KMS-11 (cell line): ENCODE results near the gene CEBPA.
"Not testable (repeated sequence)": the region's sequence is repeated elsewhere in the genome, so short reads cannot be mapped to it uniquely, and the experiment has no call there.

Experiments
- H2AFZ ChIP-seq: fragments of 200-600 bp; sonication (generic); 2 replicates; pipeline ENCODE4 v1.6.1; 2016; ENCODE audit warnings: antibody characterized with exemption, mixed run types, low read depth
- H3K27ac ChIP-seq: fragments of 200-600 bp; sonication (generic); 2 replicates; pipeline ENCODE4 v1.6.1; 2016; ENCODE audit warnings: mild to moderate bottlenecking, mixed run types
- H3K27me3 ChIP-seq: fragments of 200-600 bp; sonication (generic); 2 replicates; pipeline ENCODE4 v1.6.1; 2017; ENCODE audit warnings: mild to moderate bottlenecking, low read depth, mixed run types, moderate library complexity; ENCODE audit not compliant: insufficient read depth
- H3K36me3 ChIP-seq: fragments of 200-600 bp; sonication (generic); 2 replicates; pipeline ENCODE4 v1.6.1; 2017; ENCODE audit warnings: mild to moderate bottlenecking, mixed run types; ENCODE audit not compliant: insufficient read depth
- H3K4me1 ChIP-seq: fragments of 200-600 bp; sonication (generic); 2 replicates; pipeline ENCODE4 v1.6.1; 2016; ENCODE audit warnings: mild to moderate bottlenecking, low read depth, mixed run types; ENCODE audit not compliant: poor library complexity, severe bottlenecking
- H3K4me2 ChIP-seq: fragments of 200-600 bp; sonication (generic); 2 replicates; pipeline ENCODE4 v1.7.0; 2016; ENCODE audit warnings: mild to moderate bottlenecking, mixed run types
- H3K4me3 ChIP-seq: fragments of 200-600 bp; sonication (generic); IDR thresholded peaks from 2 replicates; pipeline ENCODE4 v1.6.1; 2017; ENCODE audit warnings: low read depth, low read length, mixed read lengths; ENCODE audit not compliant: insufficient read depth
- H3K79me2 ChIP-seq: fragments of 200-600 bp; sonication (generic); 2 replicates; pipeline ENCODE4 v1.6.1; 2016; ENCODE audit warnings: low read depth, mixed run types; ENCODE audit not compliant: insufficient read depth
- H3K9ac ChIP-seq: fragments of 200-600 bp; sonication (generic); 2 replicates; pipeline ENCODE4 v1.6.1; 2016; ENCODE audit warnings: mild to moderate bottlenecking, mixed run types
- H4K20me1 ChIP-seq: fragments of 200-600 bp; sonication (generic); 2 replicates; pipeline ENCODE4 v1.6.1; 2016; ENCODE audit warnings: mild to moderate bottlenecking, mixed run types; ENCODE audit not compliant: insufficient read depth
- TF ChIP-seq, protein P1 (sequence below): fragments of 200-600 bp; sonication (generic); conservative IDR thresholded peaks from 2 replicates; pipeline ENCODE4 v1.6.1; 2017; ENCODE audit warnings: low read depth, mild to moderate bottlenecking, antibody characterized with exemption, low read length, moderate library complexity, mixed read lengths

Gene CEBPA

DNA sequence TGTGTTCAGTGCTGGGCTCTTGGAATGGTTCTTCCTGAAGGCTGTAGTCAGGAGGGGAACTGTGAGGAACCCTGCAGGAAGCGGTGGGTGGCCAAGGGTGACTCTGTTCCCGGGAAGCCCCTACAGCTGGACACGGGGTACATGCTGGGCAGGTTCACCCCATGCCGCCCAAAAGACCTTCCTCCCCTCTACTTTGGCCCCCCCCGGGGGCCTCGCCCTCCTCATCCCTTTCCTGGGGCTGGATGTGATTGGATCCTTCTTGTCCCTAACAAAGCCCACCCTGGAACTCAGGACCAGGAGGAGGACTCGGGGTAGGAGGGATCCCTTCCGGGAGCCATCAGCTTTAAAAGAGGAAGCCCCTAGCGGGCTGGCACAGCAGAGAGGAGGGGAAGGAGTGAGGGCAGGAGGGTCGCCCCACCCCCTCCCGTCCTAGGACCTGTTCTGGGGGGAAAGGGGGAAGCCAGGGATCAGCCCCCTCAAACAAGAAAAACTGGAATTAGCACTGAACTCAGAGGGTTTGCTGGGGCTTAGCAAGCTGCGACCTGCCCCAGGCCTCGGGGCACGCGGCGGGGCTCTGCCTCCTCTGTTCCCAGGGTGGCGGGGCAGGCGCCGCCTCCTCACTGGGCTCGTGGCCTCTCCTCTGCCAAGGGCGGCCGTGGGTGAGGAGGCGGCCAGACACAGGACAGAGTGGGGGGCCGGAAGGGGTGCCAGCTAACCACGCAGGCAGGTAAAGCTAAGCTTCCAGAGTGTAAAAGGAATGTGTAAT is 4.0 kb downstream of the CEBPA start:
- H3K27me3 ChIP-seq = no peaks in the 10 kb centered on the region; the same call in 1 of the 2 replicates
- no peak overlapping the region for H2AFZ ChIP-seq
- H3K9ac ChIP-seq = no peak overlapping the region
- H3K79me2 ChIP-seq = no peaks in the 10 kb centered on the region
- H3K4me1 ChIP-seq = peaks cover 4% of the 10 kb centered on the region
- no peak overlapping the region for H3K27ac ChIP-seq
- no peak overlapping the region for H3K4me3 ChIP-seq
- H3K4me2 ChIP-seq = no peak overlapping the region
- H4K20me1 ChIP-seq = no peaks in the 10 kb centered on the region
- TF ChIP-seq, protein P1, sequence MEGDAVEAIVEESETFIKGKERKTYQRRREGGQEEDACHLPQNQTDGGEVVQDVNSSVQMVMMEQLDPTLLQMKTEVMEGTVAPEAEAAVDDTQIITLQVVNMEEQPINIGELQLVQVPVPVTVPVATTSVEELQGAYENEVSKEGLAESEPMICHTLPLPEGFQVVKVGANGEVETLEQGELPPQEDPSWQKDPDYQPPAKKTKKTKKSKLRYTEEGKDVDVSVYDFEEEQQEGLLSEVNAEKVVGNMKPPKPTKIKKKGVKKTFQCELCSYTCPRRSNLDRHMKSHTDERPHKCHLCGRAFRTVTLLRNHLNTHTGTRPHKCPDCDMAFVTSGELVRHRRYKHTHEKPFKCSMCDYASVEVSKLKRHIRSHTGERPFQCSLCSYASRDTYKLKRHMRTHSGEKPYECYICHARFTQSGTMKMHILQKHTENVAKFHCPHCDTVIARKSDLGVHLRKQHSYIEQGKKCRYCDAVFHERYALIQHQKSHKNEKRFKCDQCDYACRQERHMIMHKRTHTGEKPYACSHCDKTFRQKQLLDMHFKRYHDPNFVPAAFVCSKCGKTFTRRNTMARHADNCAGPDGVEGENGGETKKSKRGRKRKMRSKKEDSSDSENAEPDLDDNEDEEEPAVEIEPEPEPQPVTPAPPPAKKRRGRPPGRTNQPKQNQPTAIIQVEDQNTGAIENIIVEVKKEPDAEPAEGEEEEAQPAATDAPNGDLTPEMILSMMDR = no peak
- H3K36me3 ChIP-seq = no peaks in the 10 kb centered on the region

DNA sequence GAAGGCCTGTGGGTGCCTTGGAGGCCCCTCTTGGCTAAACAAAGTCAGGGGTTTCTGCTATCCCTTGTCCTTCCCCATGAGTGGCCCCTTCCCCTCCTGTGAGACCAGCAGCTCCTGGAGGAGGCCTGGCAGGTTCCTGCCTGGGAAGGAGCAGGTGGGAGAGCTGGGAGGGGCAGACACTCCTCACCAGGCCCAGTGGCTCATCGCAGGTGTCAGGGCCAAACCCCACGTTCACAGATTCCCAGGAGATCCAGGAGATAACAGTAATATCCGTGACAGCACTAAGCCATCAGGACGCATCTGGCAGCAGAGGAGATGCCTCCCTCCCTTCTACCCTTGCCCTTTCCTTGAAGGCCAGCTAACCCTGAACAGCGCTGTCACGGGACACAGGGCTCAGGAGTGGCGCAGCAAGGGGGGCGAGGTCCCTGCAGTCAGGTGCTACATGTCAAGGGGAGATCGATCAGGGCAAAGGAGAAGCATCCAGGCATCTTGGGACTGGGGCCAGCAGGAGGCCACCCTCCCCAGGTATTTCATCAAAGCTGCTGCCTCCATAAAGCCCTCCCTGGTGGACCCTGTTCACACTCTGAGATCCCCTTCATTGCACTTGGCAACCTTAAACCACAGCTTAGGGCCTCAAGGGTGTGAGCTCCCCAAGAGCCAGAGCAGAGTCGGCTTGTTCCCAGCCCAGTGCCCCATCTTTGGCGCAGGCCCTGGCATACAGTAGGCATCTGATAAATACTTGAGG is 4.8 kb downstream of the CEBPA start:
- Histone ChIP-seq H3K4me3 (no peak overlapping the region), H3K27ac (no peak overlapping the region), H3K4me1 (peaks cover 4% of the 10 kb centered on the region), H3K36me3 (no peaks in the 10 kb centered on the region), H4K20me1 (no peaks in the 10 kb centered on the region), H3K27me3 (no peaks in the 10 kb centered on the region; the same call in 1 of the 2 replicates), H3K4me2 (no peak overlapping the region), H3K79me2 (no peaks in the 10 kb centered on the region), H2AFZ (no peak overlapping the region), H3K9ac (no peak overlapping the region)
- TF ChIP-seq, protein P1 = no peak

DNA sequence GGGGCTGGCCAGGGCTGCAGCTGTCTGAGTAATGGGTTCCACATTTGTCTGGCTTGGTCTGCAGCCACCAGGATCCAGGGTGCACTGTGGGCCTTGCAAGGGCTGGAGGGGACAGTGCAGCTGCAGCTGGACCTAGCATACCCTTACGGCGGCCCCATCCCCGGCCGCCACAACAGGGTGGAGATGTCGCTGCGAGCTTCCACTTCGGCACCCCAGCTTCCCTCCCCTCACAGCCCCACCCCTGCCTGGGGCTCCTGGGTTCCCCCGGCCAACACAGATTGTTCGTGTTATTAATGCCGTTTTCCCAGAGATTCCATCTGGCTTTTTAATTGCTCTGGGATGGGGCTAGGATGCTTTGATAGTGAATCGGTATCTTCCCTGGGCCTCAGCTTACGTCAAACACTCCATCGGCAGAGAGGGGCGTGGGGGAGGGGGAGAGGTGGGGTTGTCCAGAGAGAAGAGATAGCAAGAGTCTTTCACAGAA is 5.8 kb downstream of the CEBPA start:
- H2AFZ ChIP-seq = no peak overlapping the region
- H3K27me3 ChIP-seq = no peaks in the 10 kb centered on the region; the same call in 1 of the 2 replicates
- TF ChIP-seq, protein P1 = no peak
- no peak overlapping the region for H3K9ac ChIP-seq
- no peak overlapping the region for H3K4me2 ChIP-seq
- H3K27ac ChIP-seq = no peak overlapping the region
- H3K4me1 ChIP-seq = peaks cover 4% of the 10 kb centered on the region
- no peak overlapping the region for H3K4me3 ChIP-seq
- no peaks in the 10 kb centered on the region for H4K20me1 ChIP-seq
- no peaks in the 10 kb centered on the region for H3K36me3 ChIP-seq
- no peaks in the 10 kb centered on the region for H3K79me2 ChIP-seq

DNA sequence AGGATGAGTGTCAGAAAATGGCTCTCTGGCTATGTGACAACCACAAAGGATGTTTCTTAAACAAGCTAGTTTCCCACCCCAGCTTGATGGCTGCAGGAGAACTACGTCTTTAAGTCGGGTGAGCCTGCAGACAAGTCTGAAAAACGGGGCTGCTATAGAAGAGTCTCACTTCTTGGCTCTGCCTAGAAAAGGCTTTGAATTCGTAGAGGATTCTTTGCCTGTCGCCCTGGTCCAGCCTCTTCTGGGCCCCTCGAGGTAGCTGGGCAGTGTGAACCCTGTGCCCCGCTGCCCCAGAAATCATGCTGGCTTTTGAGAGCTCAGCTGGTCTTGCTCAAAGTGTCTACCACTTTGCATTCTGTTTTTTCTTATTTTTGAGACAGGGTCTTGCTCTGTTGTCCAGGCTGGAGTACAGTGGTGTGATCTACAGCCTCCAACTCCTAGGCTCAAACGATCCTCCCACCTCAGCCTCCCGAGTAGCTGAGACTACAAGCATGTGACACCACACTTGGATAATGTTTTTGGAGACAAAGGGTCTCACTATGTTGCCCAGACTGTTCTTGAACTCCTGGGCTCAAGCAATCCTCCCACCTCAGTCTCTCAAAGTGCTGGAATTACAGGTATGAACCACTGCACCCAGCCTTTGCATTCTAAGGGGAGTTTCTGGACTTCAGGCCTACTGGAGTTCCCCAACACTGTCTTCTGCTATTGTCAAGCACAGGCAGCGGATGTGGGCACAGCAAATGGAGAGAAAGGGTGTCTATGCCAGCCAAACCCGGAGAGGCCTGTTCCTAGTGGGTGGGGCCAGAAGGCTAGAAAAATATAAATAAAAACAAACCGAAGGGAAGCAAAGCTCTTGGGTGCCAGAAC is 6.5 kb downstream of the CEBPA start:
- Histone ChIP-seq H3K9ac (no peak overlapping the region), H3K4me1 (no peaks in the 10 kb centered on the region), H3K36me3 (no peaks in the 10 kb centered on the region), H3K27ac (no peak overlapping the region), H3K4me2 (no peak overlapping the region), H2AFZ (no peak overlapping the region), H4K20me1 (no peaks in the 10 kb centered on the region), H3K4me3 (no peak overlapping the region), H3K27me3 (no peaks in the 10 kb centered on the region; the same call in 1 of the 2 replicates), H3K79me2 (no peaks in the 10 kb centered on the region)
- TF ChIP-seq, protein P1 = no peak

DNA sequence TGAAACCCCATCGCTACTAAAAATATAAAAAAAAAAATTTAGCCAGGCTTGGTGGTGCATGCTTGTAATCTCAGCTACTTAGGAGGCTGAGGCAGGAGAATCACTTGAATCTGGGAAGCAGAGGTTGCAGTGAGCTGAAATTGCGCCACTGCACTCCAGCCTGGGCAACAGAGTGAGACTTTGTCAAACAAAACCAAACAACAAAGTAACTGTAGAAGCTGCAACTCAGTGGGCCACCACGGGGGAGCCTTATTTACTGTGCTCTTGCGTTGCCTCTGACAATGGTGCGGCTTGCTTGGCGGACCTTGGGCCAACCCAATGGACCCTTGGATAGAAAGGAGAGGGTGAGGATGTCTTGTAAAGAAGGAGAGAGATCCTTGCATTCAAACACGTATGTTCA is 7.3 kb downstream of the CEBPA start:
- not testable (repeated sequence) for H3K79me2 ChIP-seq, H3K4me3 ChIP-seq, H3K4me2 ChIP-seq, H3K27me3 ChIP-seq, H3K9ac ChIP-seq, H3K27ac ChIP-seq, H3K4me1 ChIP-seq, H2AFZ ChIP-seq, H3K36me3 ChIP-seq, H4K20me1 ChIP-seq
